Lung (tissue), 13 donors: ENCODE results near the gene SLC51A. TPM values are rescaled to one million over a fixed set of nuclear protein-coding genes. Genes with fewer than 3 reads are reported as not detected.

Source experiments
- ATAC-seq: fragments of 200-7000 bp; cut with Tn5 transposase; one replicate; pipeline ENCODE4 v1.9.1; 2020; ENCODE audit warnings: moderate number of reproducible peaks; ENCODE audit not compliant: insufficient read depth, low FRiP score
- DNase-seq, 3 donors: peaks; one replicate each; pipeline ENCODE4 v3.0.0-alpha.2; 2013 to 2017
- H3K27ac ChIP-seq, 2 donors: one replicate each; pipeline ENCODE4 v1.5.1; 2013; ENCODE audit warnings: mild to moderate bottlenecking in 2 of 2, moderate library complexity in 2 of 2, control low read depth in 1 of 2, inconsistent platforms in 1 of 2, low read depth in 1 of 2, low read length in 1 of 2
- H3K27me3 ChIP-seq, 3 donors: one replicate each; pipeline ENCODE4 v1.5.1; 2013; ENCODE audit warnings: low read length in 2 of 3; ENCODE audit not compliant: control insufficient read depth in 3 of 3, insufficient read depth in 3 of 3
- H3K36me3 ChIP-seq, 4 donors: one replicate each; pipeline ENCODE4 v1.5.1; 2013; ENCODE audit warnings: low read length in 4 of 4, mild to moderate bottlenecking in 1 of 4, moderate library complexity in 1 of 4; ENCODE audit not compliant: control insufficient read depth in 4 of 4, insufficient read depth in 4 of 4
- H3K4me1 ChIP-seq, 5 donors: one replicate each; pipeline ENCODE4 v1.5.1; 2013; ENCODE audit warnings: low read length in 5 of 5, mild to moderate bottlenecking in 2 of 5, moderate library complexity in 1 of 5; ENCODE audit not compliant: control insufficient read depth in 5 of 5, insufficient read depth in 5 of 5
- H3K4me3 ChIP-seq: one replicate; pipeline ENCODE4 v1.5.1; 2013; ENCODE audit warnings: mild to moderate bottlenecking, control low read depth, moderate library complexity
- H3K9ac ChIP-seq, 2 donors: one replicate each; pipeline ENCODE4 v1.5.1; 2013; ENCODE audit warnings: low read length in 2 of 2, control low read depth in 1 of 2; ENCODE audit not compliant: insufficient read depth in 1 of 2
- H3K9me3 ChIP-seq, 4 donors: one replicate each; pipeline ENCODE4 v1.5.1; 2013; ENCODE audit warnings: low read length in 3 of 4, mild to moderate bottlenecking in 1 of 4, moderate library complexity in 1 of 4; ENCODE audit not compliant: control insufficient read depth in 4 of 4, insufficient read depth in 3 of 4
- WGBS, 2 donors: extraction: QIAGEN DNeasy Blood & Tissue Kit; methylation state at CpG; one replicate each; pipeline ENCODE4 v1.1.7; 2013; 5-methylcytosine and 5-hydroxymethylcytosine counted together
- polyA plus RNA-seq, 2 donors: library from polyadenylated mRNA; stranded (reverse); fragments of 200-250 nt; gene quantifications; one replicate each; pipeline ENCODE4 v1.2.1, GENCODE V29; 2013
- small RNA-seq: library from RNA; depleted of rRNA; stranded (forward); fragments of <200 nt; gene quantifications from one replicate; pipeline ENCODE3, GENCODE V24; 2014; ENCODE audit warnings: low replicate concordance
- total RNA-seq, 2 donors: library from RNA; depleted of rRNA in 1 of 2; stranded (reverse); fragments of >200 nt in 1 of 2; gene quantifications; one replicate each; pipeline ENCODE4 v1.2.1, GENCODE V29; 2014 to 2021
- TF ChIP-seq, protein P1 (sequence below): IDR thresholded peaks from 2 replicates; pipeline ENCODE4 v1.5.1; 2012; ENCODE audit warnings: mild to moderate bottlenecking; ENCODE audit errors: control extremely low read depth, extremely low read depth
- donor health status: control.
- donor health status: control.
- donor health status: Bipolar disorder and iron deficiency.
- donor health status: healthy.
- donor health status: DM: yes; HTN: yes; CAD: no.

The SLC51A gene
- total and polyA plus RNA-seq, 4 donors: 0.73 to 7.2 (median 1.9) TPM

DNA sequence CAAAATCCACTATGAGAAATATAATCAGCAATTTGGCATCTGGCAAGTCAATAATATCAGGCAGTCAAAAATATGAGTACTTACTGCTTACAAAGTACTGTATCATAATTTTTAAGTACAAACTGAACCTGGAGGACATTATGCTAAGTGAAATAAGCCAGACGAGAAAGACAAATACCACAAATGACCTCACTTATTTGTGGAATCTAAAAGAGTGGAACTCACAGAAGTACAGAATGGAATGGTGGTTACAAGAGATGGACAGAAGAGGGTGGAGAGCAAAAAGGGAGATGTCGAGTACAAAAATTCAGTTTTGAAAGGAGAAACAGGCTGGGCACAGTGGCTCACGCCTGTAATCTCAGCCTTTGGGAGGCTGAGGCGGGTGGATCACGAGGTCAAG lies 58.8 kb downstream of the SLC51A start:
- Histone ChIP-seq H3K9ac (no peak overlapping the region), H3K9me3 (no peaks in the 10 kb centered on the region), H3K36me3 (peaks cover 4 to 12% (median 7%) of the 10 kb centered on the region in 4 donors), H3K27ac (no peak overlapping the region), H3K27me3 (no peaks in the 10 kb centered on the region), H3K4me3 (no peak overlapping the region), H3K4me1 (peaks cover 0 to 9% (median 0%) of the 10 kb centered on the region in 5 donors)
- WGBS, 2 donors: 92 to 98% methylated on average over 5 of the region's 5 CpGs
- DNase-seq (no peak), ATAC-seq (no peak)
- TF ChIP-seq, protein P1, sequence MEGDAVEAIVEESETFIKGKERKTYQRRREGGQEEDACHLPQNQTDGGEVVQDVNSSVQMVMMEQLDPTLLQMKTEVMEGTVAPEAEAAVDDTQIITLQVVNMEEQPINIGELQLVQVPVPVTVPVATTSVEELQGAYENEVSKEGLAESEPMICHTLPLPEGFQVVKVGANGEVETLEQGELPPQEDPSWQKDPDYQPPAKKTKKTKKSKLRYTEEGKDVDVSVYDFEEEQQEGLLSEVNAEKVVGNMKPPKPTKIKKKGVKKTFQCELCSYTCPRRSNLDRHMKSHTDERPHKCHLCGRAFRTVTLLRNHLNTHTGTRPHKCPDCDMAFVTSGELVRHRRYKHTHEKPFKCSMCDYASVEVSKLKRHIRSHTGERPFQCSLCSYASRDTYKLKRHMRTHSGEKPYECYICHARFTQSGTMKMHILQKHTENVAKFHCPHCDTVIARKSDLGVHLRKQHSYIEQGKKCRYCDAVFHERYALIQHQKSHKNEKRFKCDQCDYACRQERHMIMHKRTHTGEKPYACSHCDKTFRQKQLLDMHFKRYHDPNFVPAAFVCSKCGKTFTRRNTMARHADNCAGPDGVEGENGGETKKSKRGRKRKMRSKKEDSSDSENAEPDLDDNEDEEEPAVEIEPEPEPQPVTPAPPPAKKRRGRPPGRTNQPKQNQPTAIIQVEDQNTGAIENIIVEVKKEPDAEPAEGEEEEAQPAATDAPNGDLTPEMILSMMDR: no peak

- ATAC-seq (no peak), DNase-seq (no peak)
- Histone ChIP-seq H3K36me3 (no peaks in the 10 kb centered on the region), H3K4me1 (peaks cover 0 to 33% (median 6%) of the 10 kb centered on the region in 5 donors), H3K4me3 (no peak overlapping the region), H3K9ac (no peak overlapping the region), H3K27me3 (no peaks in the 10 kb centered on the region), H3K9me3 (no peaks in the 10 kb centered on the region), H3K27ac (peak overlapping the region in 1 of 2 donors; percentile 56)
- TF ChIP-seq, protein P1: no peak
- 80 to 82% methylated on average over 7 of the region's 7 CpGs for WGBS, 2 donors
Observed at GRCh38 chr3:196280689-196281440, 64.5 kb downstream of the SLC51A start.

GRCh38 chr3:196281962-196282361 lies 65.6 kb downstream of the SLC51A start:
- Histone ChIP-seq H3K9me3 (no peaks in the 10 kb centered on the region), H3K36me3 (peaks cover 0 to under 1% (median 0%) of the 10 kb centered on the region in 4 donors), H3K27ac (no peak overlapping the region), H3K4me3 (no peak overlapping the region), H3K27me3 (no peaks in the 10 kb centered on the region), H3K4me1 (peaks cover 0 to 36% (median 12%) of the 10 kb centered on the region in 5 donors), H3K9ac (no peak overlapping the region)
- ATAC-seq (no peak), DNase-seq (no peak)
- TF ChIP-seq, protein P1: no peak
- WGBS, 2 donors: 87 to 96% methylated on average over 4 of the region's 4 CpGs

Small RNAs within 50 kb of the gene (small RNA-seq; reads per million reads assigned to genes)
- not detected for gene RF00019

Other genes starting within 250 kb of the SLC51A start
- 100 to 1,000 TPM; 148 to 259 TPM for gene TFRC, start 134.4 kb upstream of the SLC51A start, total RNA-seq
- gene TFRC, start 134.4 kb upstream of the SLC51A start, polyA plus RNA-seq: 10 to 100 TPM; 28.1 to 77.2 TPM
- 1 to 10 TPM; 1.1 to 5.4 TPM for gene ZDHHC19, start 5.1 kb upstream of the SLC51A start, total RNA-seq
- gene ZDHHC19, start 5.1 kb upstream of the SLC51A start, polyA plus RNA-seq: 10 to 100 TPM in 1 of 2 donors, 1 to 10 TPM in 1; 2.6 to 18.9 TPM
- 10 to 100 TPM; 42.5 to 67.4 TPM for gene PCYT1A, start 71.2 kb downstream of the SLC51A start, total RNA-seq
- 10 to 100 TPM; 21.2 to 42.8 TPM for gene PCYT1A, start 71.2 kb downstream of the SLC51A start, polyA plus RNA-seq
- 10 to 100 TPM in 1 of 2 donors, 1 to 10 TPM in 1; 2.5 to 12.7 TPM for gene DYNLT2B, start 101.7 kb downstream of the SLC51A start, total RNA-seq
- 10 to 100 TPM; 14.7 to 22.4 TPM for gene DYNLT2B, start 101.7 kb downstream of the SLC51A start, polyA plus RNA-seq
- 1 to 10 TPM in 1 of 2 donors, not detected in 1; 7.5 TPM for gene TM4SF19, start 121.9 kb downstream of the SLC51A start, total RNA-seq
- 1 to 10 TPM; 3.5 to 9.8 TPM for gene TM4SF19, start 121.9 kb downstream of the SLC51A start, polyA plus RNA-seq
- gene UBXN7, start 215.9 kb downstream of the SLC51A start, total RNA-seq: 10 to 100 TPM; 36.0 to 45.8 TPM
- gene UBXN7, start 215.9 kb downstream of the SLC51A start, polyA plus RNA-seq: 10 to 100 TPM in 1 of 2 donors, 1 to 10 TPM in 1; 5.2 to 14.7 TPM